Fibroblast of the aortic adventitia (primary cell): Measurements from ENCODE around the gene DOCK1. TPM values are rescaled to one million over a fixed set of nuclear protein-coding genes. Genes with fewer than 3 reads are reported as not detected.
A peak's percentile ranks its signal among the peaks of the same experiment; 100 is the strongest.

Source experiments
- DNase-seq: peaks from one replicate; pipeline ENCODE4 v3.0.0-alpha.2; 2010; ENCODE audit warnings: low read depth
- H3K4me3 ChIP-seq: 2 replicates; pipeline ENCODE4 v1.5.1; 2011; ENCODE audit warnings: low read depth, mild to moderate bottlenecking, control low read depth, low read length, moderate library complexity
- CTCF ChIP-seq: IDR thresholded peaks from 2 replicates; pipeline ENCODE4 v1.5.1; 2011; ENCODE audit warnings: mild to moderate bottlenecking, low read length, control low read depth, inconsistent platforms; ENCODE audit not compliant: insufficient read depth
- total RNA-seq: library from RNA; depleted of rRNA; stranded (reverse); fragments of >200 nt; gene quantifications from 2 replicates; pipeline ENCODE4 v1.2.3, GENCODE V29; 2012; ENCODE audit warnings: low replicate concordance

Gene DOCK1
- total RNA-seq, 1 donor, result 75.2 TPM

- no peak for TF ChIP-seq CTCF
- DNase-seq, result peak; percentile 82
- H3K4me3 ChIP-seq, result no peak overlapping the region
Measured at GRCh38 chr10:126972635-126973414, 67.6 kb downstream of the DOCK1 start.

- no peak for TF ChIP-seq CTCF
- no peak overlapping the region for H3K4me3 ChIP-seq
- DNase-seq, result no peak
Measured at GRCh38 chr10:126975221-126975620, 70.0 kb downstream of the DOCK1 start.

GRCh38 chr10:126977216-126977615 is 72.0 kb downstream of the DOCK1 start:
- no peak overlapping the region for H3K4me3 ChIP-seq
- TF ChIP-seq CTCF, result no peak
- DNase-seq, result no peak

- no peak for DNase-seq
- no peak for TF ChIP-seq CTCF
- H3K4me3 ChIP-seq, result no peak overlapping the region
Measured at GRCh38 chr10:126979311-126979710, 74.1 kb downstream of the DOCK1 start.

- no peak for TF ChIP-seq CTCF
- no peak for DNase-seq
- no peak overlapping the region for H3K4me3 ChIP-seq
Measured at GRCh38 chr10:126993208-126993607, 88.0 kb downstream of the DOCK1 start.

- peak; percentile 10 for DNase-seq
- TF ChIP-seq CTCF, result no peak
- H3K4me3 ChIP-seq, result no peak overlapping the region
Measured at GRCh38 chr10:126997801-126998590, 92.8 kb downstream of the DOCK1 start.
